Measurements from ENCODE around the gene EXOC4.
"Not testable (repeated sequence)": the region's sequence is repeated elsewhere in the genome, so short reads cannot be mapped to it uniquely, and the experiment has no call there.

The EXOC4 gene

DNA sequence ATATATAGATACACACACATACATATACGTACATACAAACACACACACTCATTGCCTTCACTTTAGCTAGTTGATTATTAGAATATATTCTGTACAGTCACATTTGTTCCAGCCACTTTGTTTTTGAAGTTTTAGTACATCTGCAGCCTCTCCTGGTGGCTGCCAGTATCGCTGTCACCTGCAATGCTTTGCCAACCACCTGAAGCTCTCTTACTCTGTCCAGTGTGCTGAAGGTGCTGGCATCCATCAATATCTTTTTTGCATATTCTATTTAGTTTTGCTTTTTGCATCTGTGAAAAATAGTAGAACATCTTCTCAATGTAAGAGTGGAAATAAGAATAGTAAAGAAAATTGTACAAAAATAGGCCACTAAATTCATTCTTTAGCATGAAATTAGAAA is 388.6 kb downstream of the EXOC4 start:
- DNase-seq = no peak

DNA sequence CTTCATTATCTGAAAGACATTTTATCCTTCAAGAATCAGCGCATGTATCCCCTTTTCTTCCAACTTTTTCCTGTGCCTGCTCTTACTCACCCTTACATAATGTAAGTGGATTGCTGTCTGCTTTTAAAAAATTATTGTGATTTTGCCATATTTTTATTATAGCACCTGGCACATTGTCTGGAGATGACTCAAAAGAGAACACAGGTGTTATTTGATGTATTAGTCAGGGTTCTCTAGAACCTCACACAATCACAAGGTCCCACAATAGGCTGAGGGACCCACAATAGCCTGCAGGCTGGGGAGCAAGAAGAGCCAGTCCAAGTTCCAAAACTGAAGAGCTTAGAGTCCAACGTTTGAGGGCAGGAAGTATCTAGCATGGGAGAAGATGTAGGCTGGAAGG is 390.0 kb downstream of the EXOC4 start:
- no peak for DNase-seq

DNA sequence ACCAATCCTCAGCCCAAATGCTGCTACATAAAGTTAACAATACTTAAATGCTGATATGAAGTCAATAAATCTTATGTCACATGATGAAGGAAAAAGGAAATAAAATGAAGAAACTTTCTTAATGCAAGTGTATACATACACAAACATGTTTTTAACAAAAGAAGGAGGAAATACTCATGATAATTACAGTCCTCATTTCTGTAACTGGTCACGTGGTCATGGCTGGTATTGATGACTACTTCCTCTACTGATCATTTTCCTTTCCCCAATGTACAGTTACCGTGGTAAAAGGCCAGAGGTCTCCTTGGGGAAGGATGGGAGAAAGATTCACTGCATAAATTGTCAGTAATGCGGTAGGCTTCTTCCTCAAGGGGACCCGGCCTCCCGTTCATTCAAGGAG is 390.8 kb downstream of the EXOC4 start:
- not testable (repeated sequence) for DNase-seq

DNA sequence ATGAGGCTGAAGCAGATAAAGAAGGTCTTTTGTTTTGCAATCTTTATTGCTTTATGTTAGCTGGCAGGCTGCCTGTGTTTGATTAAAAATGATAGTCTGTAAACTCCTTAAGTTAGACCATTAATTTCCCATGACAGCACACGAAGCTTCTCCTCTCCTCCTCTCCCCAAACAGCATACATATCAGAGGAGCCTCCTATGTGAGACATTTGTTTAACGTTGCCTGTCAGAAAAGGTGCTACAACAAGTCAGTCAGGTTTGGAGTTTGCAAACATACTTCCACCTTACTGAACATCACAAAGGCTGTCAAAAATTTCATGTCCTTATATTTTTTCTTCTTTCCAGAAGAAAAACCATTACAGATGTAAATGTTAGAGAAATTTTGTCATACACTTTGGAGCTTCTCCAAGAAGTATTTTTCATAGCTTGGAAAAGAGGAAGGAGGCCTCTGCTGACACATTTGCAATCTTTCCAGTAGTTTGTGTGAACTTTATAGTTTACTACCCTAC is 393.1 kb downstream of the EXOC4 start:
- peak; percentile 55 to 77 for DNase-seq

DNA sequence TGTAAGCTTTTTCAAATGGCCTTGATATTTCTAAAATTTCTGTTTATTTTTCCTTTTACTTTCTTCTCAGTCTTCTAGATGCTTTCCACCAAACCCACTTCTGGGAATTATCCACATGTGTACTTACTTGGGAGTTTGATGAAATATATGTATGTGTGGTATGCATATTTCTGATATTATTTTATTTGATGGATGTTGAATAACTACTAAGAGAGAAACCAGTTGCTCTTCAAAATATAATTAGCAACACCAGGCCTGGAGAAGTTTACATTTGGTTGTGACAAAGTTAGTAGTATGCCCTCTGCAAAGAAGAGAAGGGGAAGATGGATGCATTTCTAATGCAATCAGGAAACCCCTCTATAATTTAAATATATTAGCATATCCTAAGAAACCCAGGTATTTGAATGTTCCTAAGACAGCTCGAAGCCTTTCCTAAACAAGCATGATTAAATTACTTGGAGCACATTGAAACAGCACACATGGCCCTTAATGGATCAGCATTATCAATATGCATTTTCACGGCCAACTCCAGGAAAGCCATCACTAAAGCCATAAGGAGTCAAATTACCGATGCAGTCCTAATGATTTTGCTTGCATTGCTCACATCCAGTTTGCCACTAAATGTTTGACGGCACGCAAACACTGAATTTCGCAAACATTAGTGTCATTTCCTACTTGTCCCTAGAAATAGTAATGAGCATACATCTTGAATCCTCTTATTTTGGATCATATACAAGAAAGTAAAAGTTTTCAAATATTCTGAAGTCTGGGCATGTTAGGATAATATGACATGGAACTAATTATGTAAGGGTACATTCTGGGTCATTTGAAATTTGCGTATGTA is 393.8 kb downstream of the EXOC4 start:
- DNase-seq = peak; percentile 31 to 56

DNA sequence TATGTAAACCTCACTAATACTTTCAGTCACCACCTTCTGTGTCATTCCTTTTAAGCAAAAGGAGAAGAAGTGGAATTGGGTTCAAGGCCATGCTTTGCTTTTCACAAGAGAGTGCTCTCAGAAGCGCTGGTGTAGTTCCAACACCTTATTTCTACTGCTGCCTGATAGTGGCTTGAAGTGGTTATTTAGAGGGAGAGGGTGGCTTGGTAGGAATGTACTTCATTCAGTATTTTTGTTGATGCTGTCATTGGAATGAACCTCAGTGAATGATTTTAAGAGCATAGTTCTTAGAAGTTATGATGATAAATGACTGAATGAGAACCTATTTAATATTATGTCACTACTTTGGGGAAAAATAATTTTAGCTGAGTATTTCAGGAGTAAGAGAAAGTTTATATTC is 396.7 kb downstream of the EXOC4 start:
- DNase-seq = no peak

DNA sequence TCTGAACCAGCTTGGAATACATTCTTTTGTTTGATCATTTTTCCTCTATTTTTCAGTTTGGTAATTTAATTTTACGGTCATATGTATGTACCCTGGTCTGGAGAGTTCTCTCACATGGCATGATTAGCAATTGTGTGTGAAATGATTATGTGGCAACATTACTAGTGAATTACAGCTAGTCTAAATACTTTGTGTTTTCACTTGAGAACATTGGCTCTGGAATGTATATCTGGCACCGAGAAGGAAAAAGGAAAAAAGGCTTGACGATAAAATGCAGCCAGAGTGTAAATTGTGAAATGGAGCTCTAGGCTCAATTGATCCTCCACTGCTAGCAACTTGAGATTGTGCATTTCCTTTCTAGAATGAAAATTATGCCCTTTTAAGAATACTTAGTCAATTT is 397.2 kb downstream of the EXOC4 start:
- peak in 1 of 2 donors; percentile 10 for DNase-seq

DNA sequence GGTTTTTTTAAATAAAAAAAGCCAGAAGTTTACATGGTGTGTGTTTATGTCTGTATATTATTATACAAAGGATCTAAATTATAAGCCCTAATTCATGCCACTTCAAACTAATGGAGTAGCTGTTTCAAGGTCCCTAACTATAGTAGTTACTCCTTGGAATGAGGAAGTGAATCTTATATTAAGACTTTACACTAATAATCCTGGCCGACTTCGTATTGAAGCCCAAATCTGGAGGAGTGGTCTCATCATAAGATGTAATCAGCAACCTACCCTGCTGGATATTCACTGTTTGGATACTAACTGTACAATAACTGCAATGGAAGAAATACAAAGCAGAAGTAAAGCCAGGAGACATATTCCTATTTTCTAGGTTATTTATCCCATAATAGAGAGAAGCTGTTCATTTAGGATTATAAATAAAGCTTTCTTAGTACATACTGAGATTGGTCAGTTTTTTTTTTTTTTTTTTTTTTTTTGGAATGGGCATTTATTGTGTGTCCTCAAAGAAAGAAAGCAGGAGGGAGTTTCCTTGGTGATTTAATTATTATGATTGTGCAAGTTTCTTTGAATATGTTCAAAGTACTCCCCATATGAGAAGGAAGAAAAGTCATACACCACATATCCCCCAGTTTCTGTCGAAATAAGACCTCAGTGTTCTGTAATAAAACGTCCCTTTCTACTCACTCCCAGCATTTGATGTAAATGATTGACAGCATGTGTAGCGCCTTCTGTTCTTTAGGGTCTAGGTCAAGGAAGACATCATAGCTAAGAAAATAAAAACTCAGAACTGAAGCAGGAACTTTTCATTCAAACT is 397.8 kb downstream of the EXOC4 start:
- peak; percentile 65 to 86 for DNase-seq

DNA sequence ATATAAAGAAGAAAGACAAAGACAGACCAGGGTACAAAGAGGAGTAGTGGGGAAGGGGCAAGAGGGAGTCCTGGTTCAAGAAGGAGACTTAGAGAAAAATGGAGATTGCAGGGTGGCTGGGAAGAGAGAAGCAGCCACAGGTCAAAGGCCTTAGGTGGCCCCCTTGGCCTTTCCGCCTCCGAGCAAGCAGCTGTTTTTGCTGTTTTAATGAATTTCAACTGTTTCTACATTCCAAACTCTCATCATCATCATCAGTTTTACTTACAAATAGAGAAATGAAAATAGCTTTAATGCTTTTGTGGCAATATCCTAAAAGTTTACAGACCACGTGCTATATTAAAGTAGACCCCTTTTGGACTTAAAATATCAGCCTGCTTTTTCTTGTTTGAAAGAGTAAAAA is 399.7 kb downstream of the EXOC4 start:
- DNase-seq = no peak

DNA sequence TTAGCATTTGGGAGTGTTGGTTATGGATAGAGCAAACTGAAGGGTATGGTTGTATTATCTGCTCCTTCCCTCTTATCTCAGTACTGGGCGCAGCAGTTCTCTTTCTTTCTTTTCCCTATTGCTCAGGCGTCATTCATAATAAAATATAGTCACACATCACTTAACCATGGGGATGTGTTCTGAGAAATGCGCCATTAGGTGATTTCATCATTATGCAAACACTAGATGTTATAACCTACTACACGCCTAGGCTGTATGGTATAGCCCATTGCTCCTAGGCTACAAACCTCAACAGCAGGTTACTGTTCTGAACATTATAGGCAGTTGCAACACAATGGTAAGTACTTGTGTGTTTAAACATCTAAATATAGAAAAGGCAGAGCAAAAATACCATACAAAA is 401.7 kb downstream of the EXOC4 start:
- DNase-seq = no peak

DNA sequence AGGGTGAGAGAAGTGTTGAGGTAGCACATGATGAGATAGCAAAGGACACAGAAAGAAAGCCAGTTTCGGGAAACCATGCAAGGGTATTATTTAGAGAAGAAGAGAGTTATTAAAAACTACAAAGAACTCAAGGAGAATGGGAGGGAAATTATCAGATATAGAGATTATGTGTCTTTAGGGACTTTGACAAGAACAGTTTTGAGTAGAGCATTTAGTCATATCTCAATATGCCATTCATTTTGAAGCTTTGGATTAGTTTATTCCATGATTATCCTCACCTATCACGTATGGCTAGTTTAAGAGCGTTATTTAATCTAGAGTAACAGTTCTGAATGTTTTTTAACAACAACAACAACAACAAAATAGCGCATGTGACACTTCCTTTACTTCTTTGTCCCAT is 409.4 kb downstream of the EXOC4 start:
- no peak for DNase-seq

DNA sequence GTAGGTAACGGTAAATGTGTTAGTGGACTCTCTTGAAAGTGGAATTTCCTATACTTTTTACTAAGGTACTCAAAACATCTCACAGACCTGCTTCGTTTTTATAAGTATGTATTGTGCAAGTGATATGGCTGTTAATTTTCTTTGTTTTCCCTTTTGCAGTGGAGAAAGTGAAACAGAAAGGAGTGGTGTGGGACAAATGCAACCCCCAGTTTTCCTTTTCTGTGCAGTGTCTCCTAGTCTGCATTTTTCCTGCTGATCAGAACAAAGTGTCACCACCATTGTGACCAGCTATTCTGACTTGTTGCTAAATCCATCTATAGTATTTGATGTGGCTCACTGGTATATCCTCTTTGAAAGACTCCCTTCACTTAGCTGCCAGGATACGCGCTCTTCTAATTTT is 410.0 kb downstream of the EXOC4 start:
- no peak for DNase-seq

DNA sequence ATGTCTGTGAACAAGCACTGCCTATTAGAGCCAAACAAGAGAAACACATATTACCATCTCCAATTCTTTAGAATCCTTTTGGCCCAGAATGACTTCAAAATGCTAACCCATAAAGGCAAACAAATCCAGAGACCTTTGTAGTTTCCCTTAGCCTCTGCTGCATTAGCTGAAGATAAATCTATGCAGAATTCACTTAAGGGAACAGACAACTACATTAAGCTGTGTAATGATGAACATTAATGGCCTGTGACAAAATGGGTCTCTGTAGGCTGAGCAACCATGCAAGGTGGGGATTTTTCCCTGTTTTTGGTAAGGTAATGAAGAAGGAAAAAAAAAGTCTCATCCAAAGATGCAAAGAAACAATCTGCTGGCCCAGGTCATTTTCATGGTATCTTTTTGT is 411.6 kb downstream of the EXOC4 start:
- no peak for DNase-seq

DNA sequence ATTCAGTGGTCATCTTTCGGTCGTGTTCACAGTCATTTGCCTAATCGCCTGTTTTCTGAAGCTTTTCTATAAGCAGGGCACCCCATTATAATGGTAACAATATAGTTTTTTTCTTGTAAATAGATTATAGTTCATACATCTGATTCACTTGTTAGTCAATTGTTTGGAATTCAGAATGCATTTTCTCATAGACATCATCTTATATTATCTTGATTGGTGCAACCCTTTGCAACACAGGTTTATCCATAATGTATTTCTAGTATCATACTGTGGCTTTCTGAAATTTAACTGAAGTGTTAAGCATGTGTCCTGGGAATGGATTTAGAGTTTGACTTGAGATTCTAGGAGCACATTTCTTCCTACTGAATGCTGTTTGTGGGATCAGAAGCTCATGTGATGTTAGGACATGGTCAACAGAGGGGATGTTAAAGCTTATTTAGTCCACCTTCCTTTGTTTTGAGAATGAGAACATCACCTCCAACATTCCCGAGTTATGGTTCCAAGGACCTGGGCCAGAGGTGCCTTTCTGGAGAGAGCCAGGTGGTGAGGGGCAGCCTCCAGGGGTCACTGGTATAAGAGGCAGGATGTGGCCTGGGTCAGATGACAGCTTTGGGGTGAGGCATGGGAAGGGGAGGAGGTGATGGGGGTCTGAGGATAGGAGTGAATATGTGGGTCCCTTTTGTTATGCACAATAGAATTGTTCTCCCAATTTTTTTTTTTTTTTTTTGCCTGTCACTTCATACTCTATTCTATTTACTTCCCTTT is 415.6 kb downstream of the EXOC4 start:
- DNase-seq = no peak

DNA sequence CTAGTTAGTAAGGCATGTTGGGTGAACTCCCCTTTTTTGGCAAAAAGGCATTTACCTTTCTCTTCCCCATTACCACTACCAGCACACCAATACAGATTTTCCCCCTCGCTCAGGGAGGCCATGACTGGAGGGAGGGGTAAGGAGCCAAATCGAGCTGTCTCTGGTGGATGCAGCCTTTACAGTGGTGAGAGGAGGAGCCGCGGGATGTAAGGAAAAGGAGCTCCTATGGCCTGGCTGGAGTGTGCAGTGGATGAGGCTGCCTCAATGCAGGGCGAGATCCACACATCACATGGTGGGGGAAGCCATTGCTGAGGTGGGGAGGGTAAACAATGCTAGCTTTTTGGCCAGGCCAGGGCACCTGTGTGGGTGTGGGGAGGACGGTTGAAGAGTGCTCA is 416.2 kb downstream of the EXOC4 start:
- DNase-seq = no peak

DNA sequence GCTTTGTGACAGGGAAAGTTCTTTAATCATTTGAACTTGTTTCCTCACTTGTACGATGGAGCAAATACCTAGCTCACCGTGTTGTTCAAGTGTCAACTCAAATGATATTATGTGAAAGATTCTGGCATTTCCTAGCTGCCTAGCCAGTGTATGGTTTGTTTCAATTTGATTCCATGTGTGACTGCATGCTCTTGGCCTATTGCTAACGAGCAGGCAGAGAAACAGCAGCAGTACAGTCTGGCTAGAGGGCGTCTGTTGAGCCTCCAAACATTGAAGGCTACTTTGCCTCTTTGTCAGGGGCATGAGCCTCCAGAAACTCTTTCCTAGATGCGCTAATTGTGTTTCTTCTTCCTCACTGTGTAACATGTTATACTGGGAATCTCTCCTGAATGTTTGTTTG is 417.4 kb downstream of the EXOC4 start:
- DNase-seq = no peak

DNA sequence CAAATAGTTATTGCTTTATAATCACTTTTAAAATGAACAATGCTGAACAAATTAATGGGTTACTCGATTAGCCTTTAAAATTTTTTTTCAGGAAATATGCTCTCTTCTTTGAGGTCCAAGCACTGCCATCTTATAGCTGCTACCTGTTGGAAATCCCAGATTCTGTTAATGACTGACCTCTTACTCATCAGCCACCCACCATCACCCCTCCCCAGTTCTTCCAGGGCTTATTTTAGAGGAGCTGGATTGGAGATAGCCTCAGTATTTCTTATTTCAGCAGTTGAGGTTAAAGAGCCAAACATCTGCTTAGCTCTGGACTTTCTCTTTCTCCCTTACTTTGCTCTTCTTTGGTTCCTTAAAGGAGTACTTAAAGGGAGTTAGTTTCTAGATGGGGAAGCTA is 420.0 kb downstream of the EXOC4 start:
- DNase-seq = no peak

DNA sequence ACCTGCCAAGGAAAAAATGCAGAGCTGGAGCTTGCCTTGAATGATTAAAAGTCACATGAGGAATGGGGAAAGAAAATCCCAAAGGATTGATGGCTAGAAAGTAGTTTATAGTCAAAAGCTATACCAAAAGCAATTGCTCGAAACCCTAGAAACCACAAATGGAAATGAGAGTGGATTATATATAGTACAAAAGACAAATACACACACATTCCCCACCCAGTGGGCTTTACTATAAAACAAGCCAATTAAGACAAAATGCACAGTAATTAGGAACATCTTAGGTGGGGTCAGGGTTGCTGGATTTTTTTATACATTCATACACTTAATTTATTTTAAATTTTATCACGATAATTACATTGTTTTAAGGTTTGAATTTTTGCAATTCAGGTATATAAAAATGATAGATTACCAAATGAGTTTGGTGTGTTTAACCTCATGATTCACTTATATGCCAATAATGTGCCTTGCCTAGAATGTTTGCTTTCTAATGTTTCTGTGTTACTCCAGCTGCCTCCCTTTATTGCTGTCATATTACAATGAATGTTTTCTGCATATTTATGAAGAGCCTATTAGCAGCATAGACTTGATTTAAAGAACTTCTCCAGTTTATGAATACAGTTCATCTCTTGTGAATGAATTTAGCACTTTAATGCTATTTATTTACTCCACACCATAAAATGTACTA is 421.3 kb downstream of the EXOC4 start:
- no peak for DNase-seq

DNA sequence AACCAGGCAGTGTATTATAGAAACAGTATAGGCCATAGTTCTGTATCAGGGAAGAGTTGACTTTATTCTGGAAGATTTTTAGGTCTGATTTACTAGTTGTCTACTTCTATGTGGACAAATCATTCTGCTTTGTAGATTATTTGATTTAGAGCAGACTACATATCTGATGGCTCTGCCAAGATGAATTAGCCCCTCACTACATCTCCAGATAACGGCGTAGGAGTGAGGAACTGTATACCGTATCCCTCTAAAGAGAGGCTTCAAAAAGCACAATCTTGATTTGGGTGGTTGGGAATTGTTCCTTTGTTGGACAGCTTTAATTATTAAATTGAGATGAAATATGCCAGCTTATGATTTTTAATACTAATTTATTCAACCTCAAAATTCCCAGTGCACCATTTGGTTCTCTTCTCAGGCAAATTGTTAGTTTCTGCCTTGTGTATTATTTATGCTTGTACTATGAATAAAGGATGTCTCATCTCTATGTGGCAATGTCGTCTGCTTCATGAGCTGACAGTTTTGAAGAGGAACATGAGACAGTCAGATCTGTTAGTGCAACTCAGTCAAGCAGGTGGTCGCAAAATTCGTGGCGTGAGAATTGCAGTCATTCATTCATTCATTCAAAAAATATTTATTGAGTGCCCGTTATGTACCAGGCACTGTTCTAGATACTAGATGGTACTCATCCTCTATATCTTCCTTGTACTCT is 422.8 kb downstream of the EXOC4 start:
- peak in 1 of 2 donors; percentile 33 for DNase-seq

DNA sequence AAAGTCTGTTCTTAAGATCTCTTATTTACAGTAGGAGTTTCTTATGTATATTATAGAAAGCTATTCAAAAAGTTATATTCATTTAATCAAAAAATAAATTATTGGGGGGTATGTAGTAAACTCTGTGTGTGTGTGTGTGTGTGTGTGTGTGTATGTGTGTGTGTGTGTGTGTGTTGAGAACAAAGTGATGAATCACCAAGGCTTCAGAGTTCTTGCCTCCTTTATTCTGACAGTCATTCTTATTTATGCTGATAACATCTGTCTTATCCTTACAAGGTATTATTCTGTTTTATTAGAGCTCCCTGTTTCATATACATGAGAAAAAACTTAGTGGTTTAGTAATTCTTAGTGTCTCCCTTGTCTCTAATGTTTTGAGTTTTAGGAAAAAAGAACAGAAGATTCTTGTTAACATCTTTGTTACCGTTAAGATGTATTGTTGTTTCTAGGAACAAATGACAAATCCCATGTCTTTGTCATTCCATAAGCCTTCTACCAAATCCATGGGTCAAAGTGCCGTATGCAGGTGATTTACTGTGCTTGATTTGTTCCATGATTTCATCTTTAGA is 424.0 kb downstream of the EXOC4 start:
- no peak for DNase-seq

DNA sequence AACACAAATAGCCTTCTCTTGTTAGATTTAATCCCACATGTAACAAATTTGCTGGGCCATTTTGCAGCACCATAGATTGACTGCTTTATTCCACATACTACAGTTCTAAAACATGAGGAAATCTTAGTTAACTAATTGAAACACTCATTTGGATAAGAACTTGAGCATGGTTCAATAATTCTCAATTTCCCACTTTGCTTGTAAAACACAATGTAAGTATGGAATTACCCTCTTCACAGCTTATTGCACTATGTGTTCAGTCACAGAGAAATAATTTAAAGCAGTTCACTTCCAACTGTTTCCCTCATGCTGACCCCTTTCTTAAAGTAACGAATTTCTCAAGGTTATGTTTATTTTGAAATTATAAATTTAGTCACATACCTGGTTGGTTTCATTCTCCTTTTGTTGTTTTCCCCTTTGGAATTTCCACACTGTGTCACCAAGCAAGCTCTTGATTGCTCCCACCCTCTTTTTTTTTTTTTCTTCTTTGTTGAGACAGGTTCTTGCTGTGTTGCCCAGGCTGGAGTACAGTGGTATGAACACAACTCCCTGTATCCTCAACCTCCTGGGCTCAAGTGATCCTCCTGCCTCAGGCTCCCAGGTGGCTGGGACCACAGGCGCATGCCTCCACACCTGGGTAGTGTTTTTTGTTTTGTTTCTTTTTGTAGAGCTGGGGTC is 425.4 kb downstream of the EXOC4 start:
- no peak for DNase-seq

Data from inflammatory macrophage (primary cell).